WTC11 (cell line): Measurements from ENCODE around the gene SLC7A14.

Source experiments
- FOXJ3 ChIP-seq: sonication (generic); formaldehyde crosslinking; IDR thresholded peaks from 2 replicates; pipeline ENCODE4 v1.9.0; 2021; ENCODE audit warnings: missing genetic modification reagents, mild to moderate bottlenecking, borderline replicate concordance
- JUN ChIP-seq: sonication (generic); formaldehyde crosslinking; IDR thresholded peaks from 2 replicates; pipeline ENCODE4 v1.8.0; 2023; ENCODE audit warnings: mild to moderate bottlenecking, missing genetic modification reagents
- SMAD3 ChIP-seq: sonication (generic); formaldehyde crosslinking; IDR thresholded peaks from 2 replicates; pipeline ENCODE4 v1.8.0; 2022; ENCODE audit warnings: missing genetic modification reagents, mild to moderate bottlenecking, borderline replicate concordance

DNA sequence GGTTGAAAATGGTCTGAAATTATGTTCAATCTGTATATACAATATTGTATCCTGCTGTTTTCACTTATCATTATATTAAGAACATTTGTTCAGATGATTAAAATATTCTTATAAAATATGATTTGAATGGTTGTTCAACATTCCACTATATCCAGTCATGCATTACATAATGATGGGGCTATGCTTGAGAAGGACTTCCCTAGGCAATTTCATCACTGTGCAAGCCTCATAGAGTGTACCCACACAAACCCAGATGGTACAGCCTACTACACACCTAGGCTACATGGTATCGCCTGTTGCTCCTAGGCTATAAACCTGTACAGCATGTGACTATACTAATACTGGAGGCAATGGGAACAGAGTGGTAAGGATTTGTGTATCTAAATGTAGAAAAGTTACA is 30.5 kb downstream of the SLC7A14 start:
- TF ChIP-seq FOXJ3 = no peak
- no peak for TF ChIP-seq JUN (CRISPR knock-in tag)
- TF ChIP-seq SMAD3 = no peak
